Osteocyte (in vitro differentiated cells): Measurements from ENCODE around the gene TCF15. TPM values are rescaled to one million over a fixed set of nuclear protein-coding genes. Genes with fewer than 3 reads are reported as not detected.

Source experiments
- DNase-seq: peaks from one replicate; pipeline ENCODE4 v3.0.0; 2021; ENCODE audit warnings: mixed read lengths; ENCODE audit not compliant: unreplicated experiment; ENCODE audit errors: extremely low spot score
- H3K27ac Mint-ChIP-seq: one replicate; pipeline ENCODE4 v1.8.0; 2021; ENCODE audit warnings: mild to moderate bottlenecking, mixed read lengths; ENCODE audit not compliant: unreplicated experiment
- H3K27me3 Mint-ChIP-seq: one replicate; pipeline ENCODE4 v1.8.0; 2021; ENCODE audit warnings: mixed read lengths; ENCODE audit not compliant: unreplicated experiment
- H3K36me3 Mint-ChIP-seq: one replicate; pipeline ENCODE4 v1.8.0; 2021; ENCODE audit warnings: mixed read lengths; ENCODE audit not compliant: unreplicated experiment
- H3K4me1 Mint-ChIP-seq: one replicate; pipeline ENCODE4 v1.8.0; 2021; ENCODE audit warnings: mixed read lengths; ENCODE audit not compliant: unreplicated experiment
- H3K4me3 Mint-ChIP-seq: one replicate; pipeline ENCODE4 v1.8.0; 2021; ENCODE audit warnings: mild to moderate bottlenecking, moderate library complexity, mixed read lengths; ENCODE audit not compliant: unreplicated experiment
- H3K9me3 Mint-ChIP-seq: one replicate; pipeline ENCODE4 v1.8.0; 2021; ENCODE audit warnings: mixed read lengths; ENCODE audit not compliant: unreplicated experiment
- CTCF ChIP-seq: fragments of 200-600 bp; sonication (generic); IDR thresholded peaks from 2 replicates; pipeline ENCODE4 v1.5.0; 2021; ENCODE audit warnings: antibody characterized with exemption, mild to moderate bottlenecking, moderate library complexity
- total RNA-seq: library from RNA; stranded (reverse); gene quantifications from 2 replicates; pipeline ENCODE4 v1.2.1, GENCODE V29; 2021

TCF15 gene
- total RNA-seq, 1 donor from 2014 or later: not detected

- no peak overlapping the region for H3K27ac Mint-ChIP-seq
- no peaks in the 10 kb centered on the region for H3K36me3 Mint-ChIP-seq
- H3K27me3 Mint-ChIP-seq: peaks cover 7% of the 10 kb centered on the region
- no peak for TF ChIP-seq CTCF
- DNase-seq: no peak
- no peaks in the 10 kb centered on the region for H3K4me1 Mint-ChIP-seq
- no peak overlapping the region for H3K4me3 Mint-ChIP-seq
- H3K9me3 Mint-ChIP-seq: no peaks in the 10 kb centered on the region
These were observed 31.4 kb upstream of the TCF15 start for GRCh38 chr20:641516-641875.

- Mint-ChIP-seq H3K9me3 (no peaks in the 10 kb centered on the region), H3K27ac (no peak overlapping the region), H3K36me3 (no peaks in the 10 kb centered on the region), H3K27me3 (peaks cover 10% of the 10 kb centered on the region), H3K4me1 (no peaks in the 10 kb centered on the region), H3K4me3 (no peak overlapping the region)
- no peak for DNase-seq
- no peak for TF ChIP-seq CTCF
These were observed 30.8 kb upstream of the TCF15 start for GRCh38 chr20:640674-641515.

GRCh38 chr20:638579-638978 is 28.5 kb upstream of the TCF15 start:
- TF ChIP-seq CTCF: no peak
- DNase-seq: no peak
- peaks cover 10% of the 10 kb centered on the region for H3K27me3 Mint-ChIP-seq
- H3K4me3 Mint-ChIP-seq: no peak overlapping the region
- H3K9me3 Mint-ChIP-seq: no peaks in the 10 kb centered on the region
- no peak overlapping the region for H3K27ac Mint-ChIP-seq
- H3K36me3 Mint-ChIP-seq: no peaks in the 10 kb centered on the region
- H3K4me1 Mint-ChIP-seq: peaks cover 3% of the 10 kb centered on the region

- Mint-ChIP-seq H3K9me3 (no peaks in the 10 kb centered on the region), H3K27me3 (peaks cover 13% of the 10 kb centered on the region), H3K4me1 (peaks cover 3% of the 10 kb centered on the region), H3K4me3 (no peak overlapping the region), H3K36me3 (no peaks in the 10 kb centered on the region), H3K27ac (no peak overlapping the region)
- TF ChIP-seq CTCF: no peak
- no peak for DNase-seq
These were observed 27.4 kb upstream of the TCF15 start for GRCh38 chr20:637559-637958.

GRCh38 chr20:635893-636338 is 25.8 kb upstream of the TCF15 start:
- TF ChIP-seq CTCF: no peak
- Mint-ChIP-seq H3K36me3 (no peaks in the 10 kb centered on the region), H3K4me1 (peaks cover 13% of the 10 kb centered on the region), H3K9me3 (no peaks in the 10 kb centered on the region), H3K27ac (no peak overlapping the region), H3K27me3 (peaks cover 13% of the 10 kb centered on the region), H3K4me3 (no peak overlapping the region)
- DNase-seq: no peak
